Stimulated activated CD4-positive, alpha-beta T cell treated with anti-CD3 and anti-CD28 coated beads, Interleukin-4, amount 100 ng/mL, for 4 hours (primary cell): Measurements from ENCODE around the gene OXCT2.

Source experiments
- DNase-seq, 2 experiments: peaks; one replicate each; pipeline ENCODE4 v3.0.0-alpha.2; 2020

Gene OXCT2

GRCh38 chr1:39761557-39762260 lies 9.4 kb downstream of the OXCT2 start:
- DNase-seq, result no peak

GRCh38 chr1:39761016-39761415 lies 10.1 kb downstream of the OXCT2 start:
- no peak for DNase-seq

DNA sequence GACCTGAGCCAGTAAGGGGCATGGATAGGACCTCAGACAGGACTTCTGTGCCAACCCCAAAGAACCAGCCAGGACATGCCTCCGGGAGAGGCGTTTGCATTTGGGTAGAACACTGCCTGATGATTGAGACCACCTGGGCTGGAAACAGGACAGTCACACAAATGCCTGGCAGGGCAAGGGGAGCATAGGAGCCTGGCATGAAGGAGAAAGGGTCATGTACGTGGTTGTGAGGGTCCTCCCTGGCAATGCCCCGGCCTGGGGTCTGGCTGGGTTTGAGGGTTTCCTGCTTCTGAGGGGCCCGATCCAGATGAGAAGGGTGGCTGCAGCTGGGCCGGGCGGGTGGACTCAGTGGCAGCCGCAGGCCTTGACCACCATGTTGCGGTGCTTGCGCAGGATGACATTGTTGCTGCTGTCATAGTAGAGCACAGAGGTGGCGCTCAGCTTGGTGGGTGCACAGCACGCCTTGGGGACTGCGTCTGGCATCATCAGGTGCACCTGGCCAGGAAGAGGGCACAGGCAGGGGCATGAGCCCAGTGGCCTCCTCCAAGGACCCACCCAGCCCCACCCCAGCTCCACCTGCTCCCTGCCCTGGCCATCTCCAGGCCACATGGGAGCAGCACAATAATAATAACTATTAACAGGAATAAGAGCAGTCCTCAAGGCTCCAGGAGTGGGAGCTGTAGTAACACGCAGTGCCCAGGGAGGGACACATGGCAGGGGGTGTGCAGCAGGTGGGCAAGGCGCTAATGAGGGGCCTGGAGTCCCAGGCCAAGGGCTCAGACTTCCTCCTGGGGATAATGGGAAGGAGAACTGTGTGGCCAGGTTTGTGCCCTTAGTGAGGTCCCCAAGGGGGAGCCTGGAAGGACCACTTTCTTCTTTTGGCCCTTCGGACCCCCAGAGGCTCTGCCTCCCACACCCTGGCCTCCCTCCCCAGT lies 10.8 kb downstream of the OXCT2 start:
- DNase-seq, result no peak

GRCh38 chr1:39759436-39759726 lies 11.8 kb downstream of the OXCT2 start:
- no peak for DNase-seq

DNA sequence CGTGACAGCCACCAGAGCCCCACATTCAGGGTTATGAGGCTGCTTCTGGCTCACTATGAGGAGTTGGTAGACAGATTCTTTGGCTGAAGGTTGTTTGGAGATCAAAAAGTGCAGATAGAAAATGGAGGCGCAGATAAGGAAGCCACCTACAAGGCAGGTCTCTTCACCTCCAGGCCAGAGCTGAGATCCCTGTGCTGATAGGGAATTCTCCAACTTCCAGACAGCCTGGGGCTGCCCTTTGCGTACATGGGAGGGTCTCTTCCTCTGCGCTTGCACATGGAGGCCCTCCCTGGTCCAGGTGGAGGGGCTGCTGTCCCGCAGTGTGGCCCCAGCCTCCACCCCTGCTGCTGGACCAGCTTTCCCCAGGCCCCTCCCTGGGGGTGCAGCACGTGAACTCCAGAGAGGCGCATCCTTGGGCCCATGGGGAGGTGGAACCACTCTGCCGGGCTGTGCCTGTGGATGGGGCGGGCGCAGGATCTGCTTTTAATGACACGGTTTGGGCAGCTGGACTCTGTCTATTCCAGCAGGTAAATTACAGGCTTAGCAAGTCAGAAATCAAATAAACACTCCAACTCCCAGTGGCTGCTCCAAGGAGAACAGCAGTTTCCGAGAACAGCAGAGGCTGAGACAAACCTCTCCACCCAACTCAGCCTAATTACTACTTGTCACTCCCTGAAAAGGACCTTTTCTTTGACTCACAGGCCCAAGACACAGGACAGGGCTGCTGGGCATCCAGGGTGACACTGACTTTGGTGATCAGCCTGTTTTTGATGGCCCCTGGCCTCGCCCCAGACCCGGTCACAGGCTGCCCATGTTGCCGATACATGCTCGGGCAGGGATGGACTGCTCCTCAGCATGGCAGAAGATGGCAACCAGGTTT lies 12.4 kb downstream of the OXCT2 start:
- DNase-seq, result no peak

- DNase-seq, result no peak
These were observed 13.6 kb downstream of the OXCT2 start for GRCh38 chr1:39757501-39757900.

DNA sequence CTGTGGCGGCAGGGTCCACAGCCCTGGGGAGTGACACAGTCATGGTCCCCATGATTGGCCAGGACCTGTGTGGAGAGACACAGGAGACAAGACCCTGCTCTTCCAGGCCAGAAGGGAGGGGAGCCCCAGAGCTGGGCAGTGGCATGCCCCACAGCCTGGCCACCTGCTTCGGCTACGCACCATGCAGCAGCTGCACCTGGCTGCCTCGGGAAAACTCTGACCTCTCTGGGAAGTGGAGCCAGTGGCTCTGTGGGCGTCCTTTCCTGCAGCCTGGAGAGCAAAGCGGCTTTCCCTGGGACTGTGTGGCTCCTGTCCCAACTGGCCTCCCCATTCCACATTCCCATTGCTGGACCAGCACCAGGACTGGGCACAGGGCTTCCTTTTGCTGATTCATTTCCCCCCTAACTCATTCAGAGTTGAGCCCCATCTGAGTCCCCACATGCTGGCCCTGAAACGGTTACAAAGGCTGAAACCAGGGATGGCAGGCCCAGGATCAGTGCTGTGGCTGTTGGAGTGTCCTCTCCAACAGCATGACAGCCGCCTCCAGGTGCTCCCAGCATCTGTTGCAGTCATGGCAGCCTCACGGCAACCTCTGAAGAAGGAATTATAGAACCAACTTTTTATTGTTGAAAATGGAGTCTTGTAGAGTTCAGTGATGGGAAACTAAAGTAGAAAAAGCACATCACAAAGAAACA lies 15.0 kb downstream of the OXCT2 start:
- no peak for DNase-seq

- no peak for DNase-seq
These were observed 16.1 kb downstream of the OXCT2 start for GRCh38 chr1:39754906-39755504.

DNA sequence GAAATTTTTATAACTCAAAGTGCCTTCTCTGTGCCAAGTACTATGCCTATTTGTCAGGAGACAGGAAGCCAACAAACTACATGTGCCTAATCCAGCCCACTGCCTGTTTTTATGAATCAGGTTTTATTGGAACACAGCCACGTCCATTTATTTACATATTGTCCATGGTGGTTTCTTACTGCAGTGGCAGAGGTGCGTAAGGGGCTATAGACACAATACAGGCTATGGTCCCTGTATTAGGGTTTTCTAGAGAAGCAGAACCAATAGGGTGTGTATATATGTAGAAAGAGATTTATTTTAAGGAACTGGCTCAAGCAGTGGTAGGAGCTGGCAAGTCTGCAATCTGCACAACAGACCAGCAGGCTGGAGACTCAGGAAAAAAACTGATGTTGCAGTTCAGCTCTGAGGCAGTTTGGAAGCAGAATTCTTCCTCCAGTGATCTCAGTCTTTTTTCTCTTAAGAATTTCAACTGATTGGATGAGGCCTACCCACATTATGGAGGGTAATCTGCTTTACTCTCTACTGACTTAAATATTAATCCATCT lies 17.1 kb downstream of the OXCT2 start:
- DNase-seq, result no peak

GRCh38 chr1:39753132-39754025 lies 17.8 kb downstream of the OXCT2 start:
- no peak for DNase-seq

DNA sequence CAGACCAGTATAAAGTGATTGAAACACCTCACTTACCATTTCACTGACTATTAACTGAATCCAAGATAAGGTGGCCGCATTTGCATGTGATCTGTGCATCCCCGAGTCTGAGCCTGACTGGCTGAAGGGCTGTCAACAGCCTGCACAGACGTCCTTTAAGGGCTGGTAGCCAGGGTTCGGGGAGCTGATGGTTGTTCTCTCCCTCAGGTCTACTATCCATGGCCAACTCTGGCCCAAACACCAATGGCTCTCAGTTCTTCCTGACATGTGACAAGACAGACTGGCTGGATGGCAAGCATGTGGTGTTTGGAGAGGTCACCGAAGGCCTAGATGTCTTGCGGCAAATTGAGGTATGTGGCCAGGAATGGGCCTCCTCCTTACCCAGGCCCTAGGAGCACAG lies 18.4 kb downstream of the OXCT2 start:
- DNase-seq, result no peak

GRCh38 chr1:39751595-39751994 lies 19.6 kb downstream of the OXCT2 start:
- no peak for DNase-seq

DNA sequence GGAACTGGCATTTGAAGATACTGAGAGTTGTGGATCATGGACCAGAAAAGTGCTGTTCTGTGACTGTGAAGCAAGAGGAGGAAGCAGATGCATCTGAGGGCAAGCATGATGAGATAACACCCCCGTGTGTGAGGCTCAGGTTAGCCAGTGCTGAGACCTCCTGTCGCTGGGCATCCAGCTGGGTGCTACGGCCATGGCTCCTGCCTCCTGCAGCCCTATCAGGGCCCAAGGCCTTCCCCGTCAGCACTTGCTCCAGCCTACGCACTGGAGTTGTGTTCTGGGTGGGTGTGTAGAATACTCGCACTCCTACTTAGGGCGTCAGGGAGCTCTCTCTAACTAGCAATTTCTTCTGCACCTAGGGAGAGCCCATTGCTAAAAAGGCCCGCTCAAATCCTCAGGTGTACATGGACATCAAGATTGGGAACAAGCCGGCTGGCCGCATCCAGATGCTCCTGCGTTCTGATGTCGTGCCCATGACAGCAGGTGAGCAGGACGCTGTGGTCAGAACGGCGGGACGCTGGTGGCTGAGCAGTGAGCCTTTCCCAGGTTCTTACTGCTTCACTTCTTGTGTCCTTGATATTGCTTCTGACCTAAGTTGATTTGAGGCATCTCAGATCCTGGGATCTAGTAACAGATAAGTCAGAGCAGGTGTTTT lies 26.0 kb downstream of the OXCT2 start:
- no peak for DNase-seq

GRCh38 chr1:39738622-39739366 lies 32.4 kb downstream of the OXCT2 start, which contains the start of gene PPIE:
PPIE (plus strand) TSS chr1:39738882; CDS start chr1:39738901, 19 bp downstream.
- DNase-seq, result peak; percentile 94 to 99

GRCh38 chr1:39737546-39738169 lies 33.5 kb downstream of the OXCT2 start:
- DNase-seq, result no peak

DNA sequence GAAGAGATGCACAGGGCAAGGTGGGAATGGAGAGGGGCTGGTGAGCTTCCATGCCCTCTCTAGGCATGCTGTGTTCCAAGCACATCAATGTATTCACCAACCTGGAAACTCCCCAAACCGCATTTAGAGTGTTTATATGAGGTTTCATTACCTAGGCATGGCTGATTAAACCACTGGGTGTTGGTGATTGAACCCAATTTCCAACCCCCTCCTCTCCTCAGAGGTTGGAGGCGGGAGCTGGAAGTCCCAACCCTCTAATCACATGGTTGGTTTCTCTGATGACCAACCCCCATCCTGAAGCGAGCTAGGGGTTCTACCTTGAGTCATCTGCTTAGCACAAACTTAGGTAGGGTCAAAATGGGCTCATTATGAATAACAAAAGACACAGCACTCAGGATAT lies 35.4 kb downstream of the OXCT2 start:
- no peak for DNase-seq

DNA sequence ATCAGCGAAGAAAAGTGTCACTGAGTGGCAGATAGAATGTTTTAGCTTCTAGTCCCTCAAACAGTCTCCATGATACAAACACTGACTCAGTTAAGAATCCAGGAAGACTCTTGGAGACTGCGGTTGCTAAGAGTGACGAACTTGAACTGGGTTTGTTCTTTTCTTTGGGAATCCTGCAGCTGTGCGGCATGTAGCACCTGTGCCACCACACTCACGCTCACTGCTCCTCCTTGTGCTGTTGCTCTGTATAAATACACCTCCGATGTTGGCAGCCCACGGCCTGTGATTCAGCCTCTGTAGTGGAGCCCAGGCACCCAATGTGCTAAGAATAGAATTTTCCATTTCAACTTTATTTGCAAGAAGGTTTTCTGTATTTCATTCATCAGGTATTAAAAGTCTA lies 38.0 kb downstream of the OXCT2 start:
- no peak for DNase-seq

GRCh38 chr1:39732730-39733129 lies 38.4 kb downstream of the OXCT2 start:
- DNase-seq, result no peak

GRCh38 chr1:39729842-39730241 lies 41.3 kb downstream of the OXCT2 start:
- DNase-seq, result no peak
